HepG2 (cell line): ENCODE measurements around the gene SLC38A3. TPM values are rescaled to one million over a fixed set of nuclear protein-coding genes. Genes with fewer than 3 reads are reported as not detected.
A peak's percentile ranks its signal among the peaks of the same experiment; 100 is the strongest.

Experiments used
- CHCHD3 ChIP-seq: sonication (generic); formaldehyde crosslinking; IDR thresholded peaks from 2 replicates; pipeline ENCODE4 v1.8.0; 2022; ENCODE audit warnings: mild to moderate bottlenecking, missing genetic modification reagents, moderate library complexity
- ERF ChIP-seq: IDR thresholded peaks from 2 replicates; pipeline ENCODE4 v1.6.1; 2018; ENCODE audit warnings: missing biosample characterization, missing genetic modification reagents
- GMEB2 ChIP-seq: IDR thresholded peaks from 2 replicates; pipeline ENCODE4 v1.6.1; 2016; ENCODE audit warnings: missing biosample characterization, missing genetic modification reagents, low read depth
- HIC2 ChIP-seq: sonication (generic); formaldehyde crosslinking; IDR thresholded peaks from 2 replicates; pipeline ENCODE4 v1.9.0; 2022; ENCODE audit warnings: low read depth, missing genetic modification reagents
- ISL2 ChIP-seq: sonication (generic); formaldehyde crosslinking; IDR thresholded peaks from 2 replicates; pipeline ENCODE4 v1.5.0; 2020; ENCODE audit warnings: missing genetic modification reagents
- RERE ChIP-seq: IDR thresholded peaks from 2 replicates; pipeline ENCODE4 v1.6.1; 2016; ENCODE audit warnings: low read depth, missing genetic modification reagents, missing compliant biosample characterization
- TFDP2 ChIP-seq: sonication (generic); formaldehyde crosslinking; IDR thresholded peaks from 2 replicates; pipeline ENCODE4 v1.4.0; 2020; ENCODE audit warnings: missing genetic modification reagents
- THAP9 ChIP-seq: sonication (generic); formaldehyde crosslinking; IDR thresholded peaks from 2 replicates; pipeline ENCODE4; 2020; ENCODE audit warnings: missing genetic modification reagents, mild to moderate bottlenecking, borderline replicate concordance
- TRIM24 ChIP-seq: sonication (generic); formaldehyde crosslinking; IDR thresholded peaks from 2 replicates; pipeline ENCODE4 v1.8.0; 2022; ENCODE audit warnings: mild to moderate bottlenecking, missing genetic modification reagents
- ZBTB1 ChIP-seq: sonication (generic); formaldehyde crosslinking; IDR thresholded peaks from 2 replicates; pipeline ENCODE4 v1.4.0; 2020; ENCODE audit warnings: missing genetic modification reagents, borderline replicate concordance
- ZBTB14 ChIP-seq: sonication (generic); formaldehyde crosslinking; IDR thresholded peaks from 2 replicates; pipeline ENCODE4 v1.4.0; 2020; ENCODE audit warnings: missing genetic modification reagents
- ZIK1 ChIP-seq: sonication (generic); formaldehyde crosslinking; IDR thresholded peaks from 2 replicates; pipeline ENCODE4 v1.5.0; 2020; ENCODE audit warnings: mild to moderate bottlenecking, low read depth, missing genetic modification reagents, borderline replicate concordance
- ZNF282 ChIP-seq: fragments of 450-650 bp; IDR thresholded peaks from 2 replicates; pipeline ENCODE4 v1.6.1; 2018; ENCODE audit not compliant: partially characterized antibody
- polyA plus RNA-seq, 8 experiments: library from polyadenylated mRNA; depleted of rRNA in 3 of 8; stranded (reverse) in 7 of 8; unstranded in 1 of 8; fragments of >200 nt; fragmentation: Illumina TruSeq in 4 of 8; extraction: Trizol in 4 of 8; gene quantifications; 2 replicates each; pipeline versions ENCODE4 v1.2.1 to v1.2.3, GENCODE V29; 2011 to 2016; ENCODE audit warnings: low read depth in 4 of 8, missing spikeins in 1 of 8, mixed read lengths in 1 of 8; ENCODE audit not compliant: insufficient read depth in 1 of 8
- total RNA-seq, 5 experiments: library from RNA; depleted of rRNA; stranded (reverse); fragments of >200 nt; fragmentation: Illumina TruSeq; extraction: Trizol; gene quantifications; 2 replicates each; pipeline ENCODE4 v1.2.3, GENCODE V29; 2016; ENCODE audit warnings: low read depth in 1 of 5

SLC38A3 gene
- total and polyA plus RNA-seq, 2 of the 13 experiments (the other 11 are each of a cell fraction or from before 2014, with no cell fraction given) = 29.8 to 164 TPM

GRCh38 chr3:50210510-50211367 is 5.7 kb downstream of the SLC38A3 start (continued):
- TF ChIP-seq GMEB2 (CRISPR knock-in tag) = no peak
- no peak for TF ChIP-seq CHCHD3 (CRISPR knock-in tag)
- no peak for TF ChIP-seq ZIK1 (CRISPR knock-in tag)
- no peak for TF ChIP-seq ISL2 (CRISPR knock-in tag)
- TF ChIP-seq ZNF282 = no peak
- no peak for TF ChIP-seq ZBTB14 (CRISPR knock-in tag)
- TF ChIP-seq ZBTB1 (CRISPR knock-in tag) = no peak
- TF ChIP-seq TRIM24 = peak; percentile 29; the same call in 1 of the 2 replicates
- TF ChIP-seq THAP9 = no peak; the same call in 1 of the 2 replicates
- TF ChIP-seq HIC2 (CRISPR knock-in tag) = peak; percentile 88
- TF ChIP-seq TFDP2 (CRISPR knock-in tag) = no peak; the same call in none of the 2 replicates
- peak; percentile 37; the same call in 1 of the 2 replicates for TF ChIP-seq ERF (CRISPR knock-in tag)
- peak; percentile 52; the same call in 1 of the 2 replicates for TF ChIP-seq RERE
